Upper lobe of left lung (tissue), 6 donors: Measurements from ENCODE around the gene DXO. TPM values are rescaled to one million over a fixed set of nuclear protein-coding genes. Genes with fewer than 3 reads are reported as not detected.
A peak's percentile ranks its signal among the peaks of the same experiment; 100 is the strongest.
"Not testable (repeated sequence)": the region's sequence is repeated elsewhere in the genome, so short reads cannot be mapped to it uniquely, and the experiment has no call there.

Experiments
- ATAC-seq, 2 donors: fragments of 200-7000 bp; cut with Tn5 transposase; one replicate each; pipeline ENCODE4 v1.9.1; 2022; ENCODE audit warnings: mild to moderate bottlenecking in 2 of 2, moderate library complexity in 2 of 2; ENCODE audit not compliant: low FRiP score in 2 of 2
- DNase-seq, 2 donors: peaks; one replicate each; pipeline ENCODE4 v3.0.0-alpha.2; 2019 to 2020
- H3K27ac ChIP-seq, 4 donors: fragments of 200-600 bp; sonication (generic); one replicate each; pipeline ENCODE4 v1.5.1; 2016 to 2019
- H3K27me3 ChIP-seq, 4 donors: fragments of 200-600 bp; sonication (generic); one replicate each; pipeline ENCODE4 v1.5.1; 2017 to 2019
- H3K36me3 ChIP-seq, 4 donors: fragments of 200-600 bp; sonication (generic); one replicate each; pipeline ENCODE4 v1.5.1; 2016 to 2019
- H3K4me1 ChIP-seq, 4 donors: fragments of 200-600 bp; sonication (generic); one replicate each; pipeline ENCODE4 v1.5.1; 2018 to 2019
- H3K4me3 ChIP-seq, 4 donors: fragments of 200-600 bp; sonication (generic); one replicate each; pipeline ENCODE4 v1.5.1; 2017 to 2019; ENCODE audit warnings: mild to moderate bottlenecking in 2 of 4, moderate library complexity in 1 of 4
- H3K9me3 ChIP-seq, 4 donors: fragments of 200-600 bp; sonication (generic); one replicate each; pipeline ENCODE4 v1.5.1; 2018 to 2019
- CTCF ChIP-seq, 6 experiments: fragments of 450-650 bp in 4 of 6; fragments of 200-600 bp in 2 of 6; sonication (generic) in 2 of 6; IDR thresholded peaks; one replicate each; pipeline ENCODE4 v1.5.1; 2016 to 2019; ENCODE audit warnings: antibody characterized with exemption in 6 of 6
- EP300 ChIP-seq, 4 donors: sonication (generic); formaldehyde crosslinking; IDR thresholded peaks; one replicate each; pipeline ENCODE4 v1.5.1; 2017; ENCODE audit warnings: antibody characterized with exemption in 4 of 4, control low read depth in 2 of 4
- POLR2A ChIP-seq, 4 donors: fragments of 450-650 bp; IDR thresholded peaks; one replicate each; pipeline ENCODE4 v1.5.1; 2016 to 2017; ENCODE audit warnings: antibody characterized with exemption in 4 of 4, mild to moderate bottlenecking in 2 of 4
- POLR2AphosphoS5 ChIP-seq, 2 donors: sonication (generic); formaldehyde crosslinking; IDR thresholded peaks; one replicate each; pipeline ENCODE4 v1.5.1; 2017; ENCODE audit warnings: antibody characterized with exemption in 2 of 2
- WGBS, 2 donors: methylation state at CpG; one replicate each; pipeline ENCODE4 v1.1.5; 2017 to 2018; 5-methylcytosine and 5-hydroxymethylcytosine counted together
- total RNA-seq, 6 donors: library from RNA; depleted of rRNA in 4 of 6; stranded (reverse); fragments of >200 nt in 4 of 6; gene quantifications; one replicate each; pipeline versions ENCODE4 v1.1.0 to v1.2.1, GENCODE V29; 2016 to 2021
- donor health status: DM: no; HTN: no; CAD: no; lungs with moderate emphysema.
- donor health status: DM: no; HTN: yes; CAD: no; lungs with severe emphysema.

Gene DXO
- total RNA-seq, 6 donors from 2014 or later, result 14.1 to 40.9 (median 19.3) TPM

- 90% methylated on average over 3 of the region's 3 CpGs for WGBS, 2 donors
- no peak for DNase-seq
- no peak for TF ChIP-seq POLR2A (IDR thresholded peaks at IDR 0.05)
- TF ChIP-seq CTCF (IDR thresholded peaks at IDR 0.05), result no peak
- no peak for TF ChIP-seq POLR2AphosphoS5 (IDR thresholded peaks at IDR 0.05)
- no peak for TF ChIP-seq EP300 (IDR thresholded peaks at IDR 0.05)
Observed at GRCh38 chr6:31979238-31979898, 7.4 kb upstream of the DXO start.

GRCh38 chr6:31978831-31979230 is 6.9 kb upstream of the DXO start:
- no peak for DNase-seq
- no peaks in the 10 kb centered on the region for H3K27me3 ChIP-seq
- H3K27ac ChIP-seq, result no peak overlapping the region
- H3K36me3 ChIP-seq, result peaks cover 7 to 15% (median 10%) of the 10 kb centered on the region in 4 donors
- 92 to 98% methylated on average over 5 of the region's 5 CpGs for WGBS, 2 donors
- H3K9me3 ChIP-seq, result no peaks in the 10 kb centered on the region
- no peak overlapping the region for H3K4me3 ChIP-seq
- TF ChIP-seq POLR2A (IDR thresholded peaks at IDR 0.05), result no peak
- peaks cover under 1 to 9% (median 2%) of the 10 kb centered on the region in 4 donors for H3K4me1 ChIP-seq
- ATAC-seq, result no peak

More at GRCh38 chr6:31979238-31979898, 7.4 kb upstream of the DXO start:
- H3K27me3 ChIP-seq, result no peaks in the 10 kb centered on the region
- no peaks in the 10 kb centered on the region for H3K9me3 ChIP-seq
- no peak overlapping the region for H3K27ac ChIP-seq
- no peak for ATAC-seq
- H3K4me1 ChIP-seq, result peaks cover 0 to 3% (median 0%) of the 10 kb centered on the region in 4 donors
- H3K36me3 ChIP-seq, result peaks cover 7 to 13% (median 10%) of the 10 kb centered on the region in 4 donors
- no peak overlapping the region for H3K4me3 ChIP-seq

DNA sequence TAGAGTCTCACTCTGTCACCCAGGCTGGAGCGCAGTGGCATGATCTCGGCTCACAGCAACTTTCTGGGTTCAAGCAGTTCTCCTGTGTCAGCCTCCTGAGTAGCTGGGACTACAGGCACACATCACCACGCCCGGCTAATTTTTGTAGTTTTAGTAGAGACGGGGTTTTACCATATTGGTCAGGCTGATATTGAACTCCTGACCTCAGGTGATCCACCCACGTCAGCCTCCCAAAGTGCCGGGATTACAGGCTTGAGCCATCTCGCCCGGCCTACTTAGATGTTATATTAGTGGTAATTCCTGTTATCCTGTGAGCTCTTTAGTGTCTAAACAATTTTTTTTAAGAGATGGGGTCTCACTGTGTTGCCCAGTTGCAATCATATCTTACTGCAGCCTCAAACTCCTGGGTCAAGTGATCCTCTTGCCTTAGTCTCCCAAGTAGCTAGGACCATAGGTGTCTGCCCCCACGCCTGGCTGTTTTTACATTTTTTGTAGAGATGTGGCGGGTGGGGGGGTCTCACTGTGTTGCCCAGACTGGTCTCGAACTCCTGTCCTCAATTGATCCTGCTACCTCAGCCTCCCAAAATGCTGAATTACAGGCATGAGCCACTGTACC is 6.0 kb upstream of the DXO start:
- H3K9me3 ChIP-seq, result no peaks in the 10 kb centered on the region
- peaks cover 10 to 18% (median 11%) of the 10 kb centered on the region in 4 donors for H3K4me1 ChIP-seq
- H3K27me3 ChIP-seq, result no peaks in the 10 kb centered on the region
- DNase-seq (no peak), ATAC-seq (no peak)
- WGBS, 2 donors, result 96 to 97% methylated on average over 12 of the region's 12 CpGs
- no peak overlapping the region for H3K4me3 ChIP-seq
- H3K36me3 ChIP-seq, result peaks cover 7 to 16% (median 10%) of the 10 kb centered on the region in 4 donors
- TF ChIP-seq EP300 (IDR thresholded peaks at IDR 0.05) (no peak), CTCF (IDR thresholded peaks at IDR 0.05) (no peak), POLR2AphosphoS5 (IDR thresholded peaks at IDR 0.05) (no peak), POLR2A (IDR thresholded peaks at IDR 0.05) (no peak)
- no peak overlapping the region for H3K27ac ChIP-seq

- 97% methylated on average over 19 of the region's 30 CpGs; no CpG with 5 or more reads in 1 of the 2 donors for WGBS, 2 donors
- peaks cover 18 to 29% (median 20%) of the 10 kb centered on the region in 4 donors for H3K4me1 ChIP-seq
- not testable (repeated sequence) for H3K27ac ChIP-seq, H3K9me3 ChIP-seq, H3K4me3 ChIP-seq, H3K27me3 ChIP-seq, ATAC-seq
- DNase-seq, result peak in 1 of 2 donors; percentile 84
- peaks cover 7 to 16% (median 10%) of the 10 kb centered on the region in 4 donors for H3K36me3 ChIP-seq
Observed at GRCh38 chr6:31976065-31976464, 4.1 kb upstream of the DXO start.

DNA sequence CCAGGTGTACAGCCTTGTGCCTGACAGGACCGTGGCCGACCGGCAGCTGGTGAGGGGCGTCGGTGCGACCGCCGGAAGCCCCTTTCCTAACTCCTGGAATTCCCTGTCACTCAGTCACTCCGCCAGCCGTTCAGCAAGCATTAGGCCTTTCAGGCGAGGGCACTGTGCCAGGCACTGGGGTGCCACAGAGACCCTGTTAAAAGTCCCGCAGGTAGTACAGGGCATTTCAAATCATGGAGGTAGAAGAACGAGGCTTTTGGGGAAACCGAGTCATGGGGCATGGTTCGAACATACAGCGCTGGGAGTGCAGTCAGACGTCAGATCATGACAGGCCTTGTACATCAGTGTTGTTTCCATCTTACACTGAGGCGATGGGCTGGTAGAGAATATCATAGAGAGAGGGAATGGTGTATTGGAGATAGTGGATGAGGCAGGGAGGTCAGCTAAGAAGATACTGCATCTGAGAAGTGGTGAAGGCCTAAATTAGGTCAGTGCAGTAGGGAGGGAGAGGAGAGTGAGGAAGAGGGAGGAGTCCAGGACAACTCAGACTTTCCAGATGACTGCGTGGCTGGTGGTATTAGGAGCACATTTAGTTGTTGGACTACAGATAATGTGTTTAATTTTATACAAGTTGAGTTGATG is 892 bp upstream of the DXO start:
- 11 to 12% methylated on average over 13 to 14 of the region's 19 CpGs for WGBS, 2 donors
- DNase-seq (no peak), ATAC-seq (peak in 1 of 2 donors; percentile 55)
- TF ChIP-seq POLR2AphosphoS5 (IDR thresholded peaks at IDR 0.05) (no peak), EP300 (IDR thresholded peaks at IDR 0.05) (no peak), POLR2A (IDR thresholded peaks at IDR 0.05) (no peak), CTCF (IDR thresholded peaks at IDR 0.05) (no peak)
- Histone ChIP-seq H3K4me1 (peaks cover 24 to 47% (median 30%) of the 10 kb centered on the region in 4 donors), H3K9me3 (no peaks in the 10 kb centered on the region), H3K27me3 (no peaks in the 10 kb centered on the region), H3K4me3 (peak overlapping the region; percentile 55 to 88 (median 82)), H3K36me3 (peaks cover 13 to 34% (median 25%) of the 10 kb centered on the region in 4 donors), H3K27ac (peak overlapping the region; percentile 96 to 99 (median 97))
